GM12878 (cell line): Measurements from ENCODE around the gene PI4KB. TPM values are rescaled to one million over a fixed set of nuclear protein-coding genes. Genes with fewer than 3 reads are reported as not detected.
A peak's percentile ranks its signal among the peaks of the same experiment; 100 is the strongest.

ENCODE experiments used
- ATAC-seq: fragments of 200-7000 bp; cut with Tn5 transposase; 3 replicates; pipeline ENCODE4 v1.9.1; 2020; ENCODE audit warnings: mild to moderate bottlenecking, moderate library complexity
- BruUV-seq: library from RNA; stranded (reverse); fragments of 400-500 nt; replicated peaks from 2 replicates; lab custom pipeline; 2021; lab: Mats Ljungman, UMichigan
- CTCF ChIA-PET: fragments of 300-600 bp; sonication (Branson Sonifier 250); formaldehyde crosslinking; extraction: SDS; loops from one replicate; lab custom pipeline; 2021; ENCODE audit warnings: inconsistent platforms; lab: Yijun Ruan, JAX
- POLR2A ChIA-PET: fragments of 350-600 bp; formaldehyde crosslinking; extraction: SDS; loops from one replicate; lab custom pipeline; 2021; ENCODE audit warnings: inconsistent platforms; lab: Charles Lee
- RAD21 ChIA-PET: fragments of 300-600 bp; sonication (Branson Sonifier 250); formaldehyde crosslinking; loops from one replicate; lab custom pipeline; 2023; ENCODE audit warnings: antibody characterized with exemption; ENCODE audit not compliant: unreplicated experiment; lab: Charles Lee
- SMC1A ChIA-PET: fragments of 300-600 bp; sonication (Branson Sonifier 250); formaldehyde crosslinking; loops from one replicate; lab custom pipeline; 2023; ENCODE audit not compliant: unreplicated experiment, uncharacterized antibody; lab: Charles Lee
- DNase-seq: peaks from one replicate; pipeline ENCODE4 v3.0.0-alpha.2; 2011; ENCODE audit warnings: low read depth, low spot score
- FAIRE-seq: peaks from 3 replicates; lab custom pipeline; 2011; peaks lifted over from hg19 to GRCh38; lab: Jason Lieb, UNC
- H2AFZ ChIP-seq: 2 replicates; pipeline ENCODE4 v1.6.0; 2011; ENCODE audit warnings: low read depth, low read length, control low read depth; ENCODE audit not compliant: control insufficient read depth
- H3K27ac ChIP-seq: 2 replicates; pipeline ENCODE4 v1.5.1; 2011; ENCODE audit warnings: control low read depth; ENCODE audit not compliant: control insufficient read depth, insufficient read depth
- H3K27me3 ChIP-seq, 2 experiments: replicated peaks in 1 of 2; 2 replicates each; pipeline versions ENCODE4 v1.6.0 to v1.6.1; 2011; ENCODE audit warnings: low read length in 1 of 2; ENCODE audit not compliant: control insufficient read depth in 2 of 2, insufficient read depth in 2 of 2
- H3K36me3 ChIP-seq, 2 experiments: 2 replicates each; pipeline ENCODE4 v1.5.1; 2011; ENCODE audit warnings: low read length in 1 of 2; ENCODE audit not compliant: control insufficient read depth in 2 of 2, insufficient read depth in 2 of 2
- H3K4me1 ChIP-seq: 2 replicates; pipeline ENCODE4 v1.6.1; 2011; ENCODE audit warnings: mild to moderate bottlenecking, low read length, moderate library complexity, mixed read lengths; ENCODE audit not compliant: control insufficient read depth, insufficient read depth
- H3K4me2 ChIP-seq: 2 replicates; pipeline ENCODE4 v1.6.0; 2011; ENCODE audit warnings: control low read depth; ENCODE audit not compliant: control insufficient read depth, insufficient read depth
- H3K4me3 ChIP-seq: fragments of 200-600 bp; sonication (generic); 2 replicates; pipeline ENCODE4 v1.5.1; 2016
- H3K79me2 ChIP-seq: 2 replicates; pipeline ENCODE4 v1.6.0; 2011; ENCODE audit warnings: low read length; ENCODE audit not compliant: control insufficient read depth, insufficient read depth
- H3K9ac ChIP-seq: 2 replicates; pipeline ENCODE4 v1.8.0; 2011; ENCODE audit warnings: low read length, control low read depth, mixed read lengths; ENCODE audit not compliant: control insufficient read depth, insufficient read depth
- H3K9me3 ChIP-seq: replicated peaks from 3 replicates; pipeline ENCODE4 v1.5.1; 2011; ENCODE audit warnings: mild to moderate bottlenecking, low read length; ENCODE audit not compliant: control insufficient read depth, insufficient read depth
- H4K20me1 ChIP-seq: 2 replicates; pipeline ENCODE4 v1.6.0; 2011; ENCODE audit not compliant: control insufficient read depth, insufficient read depth
- CBX5 ChIP-seq: sonication (generic); IDR thresholded peaks from 2 replicates; pipeline ENCODE4 v1.6.1; 2016; ENCODE audit warnings: low read depth, moderate library complexity, mild to moderate bottlenecking, inconsistent platforms
- CREB1 ChIP-seq: IDR thresholded peaks from 2 replicates; pipeline ENCODE4 v1.6.1; 2012; ENCODE audit warnings: low read depth, mild to moderate bottlenecking, inconsistent platforms
- EGR1 ChIP-seq, 2 experiments: IDR thresholded peaks; 1 replicate in 1 of 2; 2 replicates in 1 of 2; pipeline ENCODE4 v1.6.1; 2011 to 2012; ENCODE audit warnings: low read depth in 2 of 2, low read length in 2 of 2, borderline replicate concordance in 1 of 2, mild to moderate bottlenecking in 1 of 2, moderate library complexity in 1 of 2
- GATAD2B ChIP-seq: fragments of 450-650 bp; conservative IDR thresholded peaks from 2 replicates; pipeline ENCODE4 v1.6.1; 2017; ENCODE audit warnings: low read depth, mild to moderate bottlenecking, moderate library complexity
- PML ChIP-seq: IDR thresholded peaks from 2 replicates; pipeline ENCODE4 v1.6.1; 2012; ENCODE audit warnings: low read length, inconsistent platforms
- POLR2AphosphoS5 ChIP-seq: IDR thresholded peaks from 2 replicates; pipeline ENCODE4 v1.6.1; 2011; ENCODE audit warnings: mild to moderate bottlenecking, low read length, inconsistent platforms
- RB1 ChIP-seq: fragments of 450-650 bp; formaldehyde crosslinking; IDR thresholded peaks from 2 replicates; pipeline ENCODE4 v1.6.1; 2017; ENCODE audit warnings: mild to moderate bottlenecking, borderline replicate concordance
- ZNF622 ChIP-seq: fragments of 450-650 bp; IDR thresholded peaks from 2 replicates; pipeline ENCODE4 v1.6.1; 2017; ENCODE audit warnings: mild to moderate bottlenecking, inconsistent platforms
- WGBS: methylation state at CpG from one replicate; pipeline ENCODE4 v1.1.6; 2016; ENCODE audit warnings: low lambda C conversion rate; ENCODE audit not compliant: insufficient replicate concordance, insufficient coverage; ENCODE audit errors: missing lambda C conversion rate; 5-methylcytosine and 5-hydroxymethylcytosine counted together
- in situ Hi-C: fragments of 300-500 bp; cut with MboI; formaldehyde crosslinking; loops from 9 replicates; pipeline ENCODE4 v1.14.3; 2018; ENCODE audit warnings: mixed read lengths
- intact Hi-C: fragments of 100-400 bp; cut with micrococcal nuclease; formaldehyde crosslinking; loops from one replicate; pipeline ENCODE4 v1.14.2; 2022; ENCODE audit not compliant: unreplicated experiment
- polyA plus RNA-seq, 11 experiments: library from polyadenylated mRNA; depleted of rRNA in 4 of 11; unstranded in 6 of 11; stranded (reverse) in 5 of 11; fragments of >200 nt; fragmentation: Nextera tagmentation in 4 of 11; fragmentation: Illumina TruSeq in 1 of 11; extraction: Ambion mirVana in 4 of 11; extraction: Trizol in 1 of 11; gene quantifications; 1 replicate in 1 of 11; 2 replicates in 10 of 11; pipeline versions ENCODE4 v1.2.1 to v1.2.3, GENCODE V29; 2011 to 2016; ENCODE audit warnings: inconsistent platforms in 2 of 11, missing spikeins in 2 of 11, low read depth in 1 of 11
- total RNA-seq, 4 experiments: library from RNA; depleted of rRNA in 3 of 4; stranded (reverse); fragments of >200 nt in 3 of 4; fragmentation: Illumina TruSeq in 1 of 4; extraction: Trizol in 1 of 4; gene quantifications; 2 replicates each; pipeline versions ENCODE4 v1.2.1 to v1.2.3, GENCODE V29; 2013 to 2021
- TF ChIP-seq, protein P1 (sequence below): fragments of 450-650 bp; IDR thresholded peaks from 2 replicates; pipeline ENCODE4 v1.6.1; 2017; ENCODE audit warnings: mild to moderate bottlenecking
- TF ChIP-seq, protein P2 (sequence below): fragments of 450-650 bp; IDR thresholded peaks from 2 replicates; pipeline ENCODE4 v1.6.1; 2016; ENCODE audit warnings: mild to moderate bottlenecking
- TF ChIP-seq, protein P3 (sequence below), 3 experiments: IDR thresholded peaks in 2 of 3; conservative IDR thresholded peaks in 1 of 3; 2 replicates each; pipeline ENCODE4 v1.5.1; 2011; ENCODE audit warnings: low read depth in 3 of 3, low read length in 3 of 3, mild to moderate bottlenecking in 3 of 3, control low read depth in 2 of 3, moderate library complexity in 2 of 3, inconsistent platforms in 1 of 3, mixed read lengths in 1 of 3; ENCODE audit not compliant: control insufficient read depth in 2 of 3, insufficient read depth in 1 of 3; ENCODE audit errors: extremely low read depth in 1 of 3

PI4KB gene
- total and polyA plus RNA-seq, 10 of the 15 experiments (the other 5 are each of a cell fraction or from before 2014, with no cell fraction given), result 3.3 to 88.3 (median 51.7) TPM

DNA sequence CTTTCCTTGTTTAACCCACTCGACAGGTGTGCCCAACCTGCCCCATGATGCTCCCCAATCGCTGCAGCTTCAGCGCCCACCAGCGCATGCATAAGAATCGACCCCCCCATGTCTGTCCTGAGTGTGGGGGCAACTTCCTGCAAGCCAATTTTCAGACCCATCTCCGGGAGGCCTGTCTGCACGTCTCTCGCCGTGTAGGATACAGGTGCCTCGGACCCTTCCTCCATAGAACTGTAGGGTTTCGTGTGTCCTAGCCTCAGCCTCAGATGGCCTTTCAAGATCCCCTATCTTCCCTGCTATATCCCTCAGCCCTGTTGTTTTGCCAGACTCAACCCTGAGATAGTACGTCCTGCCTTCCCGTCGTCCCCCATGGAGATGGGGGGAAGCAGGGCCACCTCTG, 38.7 kb downstream of the PI4KB start:
- H3K27ac ChIP-seq, result no peak overlapping the region
- H3K79me2 ChIP-seq, result peaks cover 17% of the 10 kb centered on the region
- CTCF ChIA-PET, result interaction anchor here (0.9 to 1.1 kb wide), 2 partner anchors 12 to 52 kb away, joined by 3 read pairs; no protein-coding TSS in a partner anchor
- DNase-seq (no peak), ATAC-seq (no peak), FAIRE-seq (no peak)
- intact Hi-C loops (no loop called here), in situ Hi-C loops (no loop called here)
- no peak overlapping the region for H3K9ac ChIP-seq
- peaks cover 10% of the 10 kb centered on the region for H3K4me1 ChIP-seq
- RAD21 ChIA-PET, result no interaction called here
- no peak overlapping the region for H2AFZ ChIP-seq
- no peaks in the 10 kb centered on the region for H4K20me1 ChIP-seq
- H3K9me3 ChIP-seq, result no peaks in the 10 kb centered on the region
- H3K27me3 ChIP-seq, result no peaks in the 10 kb centered on the region
- no peak overlapping the region for H3K4me2 ChIP-seq
- no TSS peak for BruUV-seq
- 92% methylated on average over 14 of the region's 14 CpGs for WGBS
- peaks cover 26 to 49% of the 10 kb centered on the region in 2 experiments for H3K36me3 ChIP-seq
- TF ChIP-seq GATAD2B (no peak), POLR2AphosphoS5 (peak; percentile 18; the same call in 1 of the 2 replicates)
- TF ChIP-seq, protein P1, sequence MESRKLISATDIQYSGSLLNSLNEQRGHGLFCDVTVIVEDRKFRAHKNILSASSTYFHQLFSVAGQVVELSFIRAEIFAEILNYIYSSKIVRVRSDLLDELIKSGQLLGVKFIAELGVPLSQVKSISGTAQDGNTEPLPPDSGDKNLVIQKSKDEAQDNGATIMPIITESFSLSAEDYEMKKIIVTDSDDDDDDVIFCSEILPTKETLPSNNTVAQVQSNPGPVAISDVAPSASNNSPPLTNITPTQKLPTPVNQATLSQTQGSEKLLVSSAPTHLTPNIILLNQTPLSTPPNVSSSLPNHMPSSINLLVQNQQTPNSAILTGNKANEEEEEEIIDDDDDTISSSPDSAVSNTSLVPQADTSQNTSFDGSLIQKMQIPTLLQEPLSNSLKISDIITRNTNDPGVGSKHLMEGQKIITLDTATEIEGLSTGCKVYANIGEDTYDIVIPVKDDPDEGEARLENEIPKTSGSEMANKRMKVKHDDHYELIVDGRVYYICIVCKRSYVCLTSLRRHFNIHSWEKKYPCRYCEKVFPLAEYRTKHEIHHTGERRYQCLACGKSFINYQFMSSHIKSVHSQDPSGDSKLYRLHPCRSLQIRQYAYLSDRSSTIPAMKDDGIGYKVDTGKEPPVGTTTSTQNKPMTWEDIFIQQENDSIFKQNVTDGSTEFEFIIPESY, result no peak
- SMC1A ChIA-PET, result no interaction called here
- POLR2A ChIA-PET, result no interaction called here
- no peak overlapping the region for H3K4me3 ChIP-seq

DNA sequence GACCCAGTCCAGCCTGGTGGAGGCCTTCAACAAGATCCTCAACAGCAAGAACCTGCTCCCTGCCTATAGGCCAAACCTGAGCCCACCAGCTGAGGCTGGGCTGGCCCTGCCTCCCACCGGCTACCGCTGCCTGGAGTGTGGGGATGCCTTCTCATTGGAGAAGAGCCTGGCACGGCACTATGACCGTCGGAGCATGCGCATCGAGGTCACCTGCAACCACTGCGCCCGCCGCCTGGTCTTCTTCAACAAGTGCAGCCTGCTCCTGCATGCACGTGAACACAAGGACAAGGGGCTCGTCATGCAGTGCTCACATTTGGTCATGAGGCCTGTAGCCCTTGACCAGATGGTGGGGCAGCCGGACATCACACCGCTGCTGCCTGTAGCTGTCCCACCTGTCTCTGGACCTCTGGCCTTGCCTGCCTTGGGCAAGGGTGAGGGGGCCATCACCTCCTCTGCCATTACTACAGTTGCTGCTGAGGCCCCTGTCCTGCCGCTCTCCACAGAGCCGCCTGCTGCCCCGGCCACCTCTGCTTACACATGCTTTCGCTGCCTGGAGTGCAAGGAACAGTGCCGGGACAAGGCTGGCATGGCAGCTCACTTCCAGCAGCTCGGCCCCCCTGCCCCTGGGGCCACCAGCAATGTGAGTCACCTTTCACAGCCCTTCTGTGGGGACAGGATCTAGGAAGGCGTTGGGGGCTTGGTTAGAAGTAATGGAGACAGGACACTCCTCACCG, 39.3 kb downstream of the PI4KB start:
- no peaks in the 10 kb centered on the region for H3K27me3 ChIP-seq
- no peak overlapping the region for H3K4me2 ChIP-seq
- H3K79me2 ChIP-seq, result peaks cover 23% of the 10 kb centered on the region
- ATAC-seq, result no peak
- H2AFZ ChIP-seq, result no peak overlapping the region
- peaks cover 11% of the 10 kb centered on the region for H3K4me1 ChIP-seq
- ChIA-PET RAD21 (no interaction called here), POLR2A (interaction anchor here (0.6 kb wide), 1 partner anchor 32 kb away, joined by 7 read pairs; no protein-coding TSS in a partner anchor), SMC1A (no interaction called here), CTCF (no interaction called here)
- no peak overlapping the region for H3K27ac ChIP-seq
- no peaks in the 10 kb centered on the region for H4K20me1 ChIP-seq
- TF ChIP-seq CBX5, result no peak
- TF ChIP-seq, protein P2, sequence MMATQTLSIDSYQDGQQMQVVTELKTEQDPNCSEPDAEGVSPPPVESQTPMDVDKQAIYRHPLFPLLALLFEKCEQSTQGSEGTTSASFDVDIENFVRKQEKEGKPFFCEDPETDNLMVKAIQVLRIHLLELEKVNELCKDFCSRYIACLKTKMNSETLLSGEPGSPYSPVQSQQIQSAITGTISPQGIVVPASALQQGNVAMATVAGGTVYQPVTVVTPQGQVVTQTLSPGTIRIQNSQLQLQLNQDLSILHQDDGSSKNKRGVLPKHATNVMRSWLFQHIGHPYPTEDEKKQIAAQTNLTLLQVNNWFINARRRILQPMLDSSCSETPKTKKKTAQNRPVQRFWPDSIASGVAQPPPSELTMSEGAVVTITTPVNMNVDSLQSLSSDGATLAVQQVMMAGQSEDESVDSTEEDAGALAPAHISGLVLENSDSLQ, result no peak
- no peak for TF ChIP-seq CREB1
- TF ChIP-seq ZNF622, result no peak
- no peak for TF ChIP-seq RB1
- TF ChIP-seq, protein P3, sequence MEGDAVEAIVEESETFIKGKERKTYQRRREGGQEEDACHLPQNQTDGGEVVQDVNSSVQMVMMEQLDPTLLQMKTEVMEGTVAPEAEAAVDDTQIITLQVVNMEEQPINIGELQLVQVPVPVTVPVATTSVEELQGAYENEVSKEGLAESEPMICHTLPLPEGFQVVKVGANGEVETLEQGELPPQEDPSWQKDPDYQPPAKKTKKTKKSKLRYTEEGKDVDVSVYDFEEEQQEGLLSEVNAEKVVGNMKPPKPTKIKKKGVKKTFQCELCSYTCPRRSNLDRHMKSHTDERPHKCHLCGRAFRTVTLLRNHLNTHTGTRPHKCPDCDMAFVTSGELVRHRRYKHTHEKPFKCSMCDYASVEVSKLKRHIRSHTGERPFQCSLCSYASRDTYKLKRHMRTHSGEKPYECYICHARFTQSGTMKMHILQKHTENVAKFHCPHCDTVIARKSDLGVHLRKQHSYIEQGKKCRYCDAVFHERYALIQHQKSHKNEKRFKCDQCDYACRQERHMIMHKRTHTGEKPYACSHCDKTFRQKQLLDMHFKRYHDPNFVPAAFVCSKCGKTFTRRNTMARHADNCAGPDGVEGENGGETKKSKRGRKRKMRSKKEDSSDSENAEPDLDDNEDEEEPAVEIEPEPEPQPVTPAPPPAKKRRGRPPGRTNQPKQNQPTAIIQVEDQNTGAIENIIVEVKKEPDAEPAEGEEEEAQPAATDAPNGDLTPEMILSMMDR (IDR thresholded peaks at IDR 0.05 in 2 of 3, conservative IDR thresholded peaks at IDR 0.05 in 1 of 3; ENCODE audit: control insufficient read depth in 2 of 3, extremely low read depth in 1 of 3, insufficient read depth in 1 of 3, low read depth in 3 of 3, low read length in 3 of 3), result no peak
- 0 out of 2 replicates have a peak, but pooled peaks have one; percentile 7 for TF ChIP-seq PML
- no peak for TF ChIP-seq EGR1 (IDR thresholded peaks at IDR 0.05; ENCODE audit: borderline replicate concordance in 1 of 2, low read depth in 2 of 2, low read length in 2 of 2)
- BruUV-seq, result no TSS peak
- in situ Hi-C loops, result no loop called here
- H3K9ac ChIP-seq, result no peak overlapping the region
- no peak overlapping the region for H3K4me3 ChIP-seq
- DNase-seq, result no peak
- intact Hi-C loops, result no loop called here
- no peak for FAIRE-seq
- WGBS, result 98% methylated on average over 22 of the region's 22 CpGs
- H3K9me3 ChIP-seq, result no peaks in the 10 kb centered on the region
- H3K36me3 ChIP-seq, result peaks cover 26 to 44% of the 10 kb centered on the region in 2 experiments
